Astrocyte of the spinal cord (primary cell): Measurements from ENCODE around the gene DOCK10.

Source experiments
- DNase-seq: peaks from one replicate; pipeline ENCODE4 v3.0.0; 2011; ENCODE audit warnings: low read depth, low spot score
- H3K4me3 ChIP-seq: 2 replicates; pipeline ENCODE4 v1.5.1; 2011; ENCODE audit warnings: low read depth, mild to moderate bottlenecking, low read length, moderate library complexity
- CTCF ChIP-seq: IDR thresholded peaks from 2 replicates; pipeline ENCODE4 v1.5.1; 2012; ENCODE audit warnings: low read depth, mild to moderate bottlenecking, low read length, inconsistent platforms
- in situ Hi-C: cut with HindIII; loops from 2 replicates; pipeline ENCODE4 v1.10.0; 2017; ENCODE audit warnings: low sequenced_read_pairs

The DOCK10 gene

GRCh38 chr2:224831530-224831929 lies 210.7 kb downstream of the DOCK10 start:
- no peak for DNase-seq
- no peak overlapping the region for H3K4me3 ChIP-seq
- TF ChIP-seq CTCF = no peak
- in situ Hi-C loops = no loop called here

DNA sequence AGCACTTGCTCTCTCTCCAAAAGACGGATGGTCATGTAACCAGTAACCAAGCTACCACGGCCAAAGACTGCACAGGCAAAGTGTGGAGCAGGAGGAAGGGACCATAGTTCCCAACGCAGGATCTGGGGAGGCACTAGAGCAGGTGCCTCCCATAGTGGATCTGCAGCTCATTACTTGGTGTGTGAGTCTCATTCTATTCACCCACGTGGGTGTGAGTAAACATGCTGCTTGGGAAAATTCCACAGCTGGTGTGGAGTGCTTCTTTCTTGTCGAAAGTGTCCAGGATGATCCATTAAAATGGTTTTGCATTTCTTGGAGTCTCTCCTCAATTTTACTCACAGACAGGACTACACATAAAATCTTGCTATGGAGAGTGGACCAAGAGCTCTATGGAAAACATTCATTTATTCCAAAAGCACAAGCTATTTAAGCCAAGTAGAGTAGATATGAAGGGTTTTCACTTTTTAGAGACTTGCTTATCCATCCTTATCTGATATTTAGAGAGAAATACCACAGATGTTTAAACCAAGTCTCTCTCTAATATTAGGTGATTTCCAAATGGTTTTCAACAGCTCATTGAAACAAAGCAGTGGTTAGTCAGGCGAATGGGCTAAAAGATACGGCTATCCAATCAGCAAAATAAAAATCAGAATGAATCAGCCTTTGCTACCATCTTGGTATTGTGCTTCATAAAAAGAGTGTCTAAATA lies 221.8 kb downstream of the DOCK10 start:
- in situ Hi-C loops = no loop called here
- TF ChIP-seq CTCF = no peak
- H3K4me3 ChIP-seq = no peak overlapping the region
- no peak for DNase-seq

DNA sequence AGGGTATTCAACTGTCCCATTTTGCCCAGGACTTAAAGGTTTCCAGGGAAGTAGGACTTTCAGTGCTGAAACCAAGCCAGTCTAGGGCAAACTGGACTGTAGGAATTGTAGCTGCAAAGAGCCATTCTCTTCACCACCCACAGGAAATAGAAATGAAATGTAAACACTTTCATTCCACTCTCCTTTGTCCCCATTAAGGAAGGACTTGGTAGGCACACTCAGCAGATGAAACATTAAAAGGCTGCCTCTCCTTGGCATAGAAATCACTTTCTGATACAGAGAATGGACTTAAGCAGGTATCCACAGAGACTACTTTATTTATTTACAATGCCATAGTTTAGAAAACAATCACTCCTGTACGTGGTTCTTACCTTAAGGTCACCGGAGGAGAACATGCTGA lies 223.2 kb downstream of the DOCK10 start:
- TF ChIP-seq CTCF = no peak
- peak; percentile 4 for DNase-seq
- in situ Hi-C loops = no loop called here
- H3K4me3 ChIP-seq = no peak overlapping the region

- no peak overlapping the region for H3K4me3 ChIP-seq
- DNase-seq = no peak
- no peak for TF ChIP-seq CTCF
- in situ Hi-C loops = no loop called here
Observed at GRCh38 chr2:224817676-224818075, 224.6 kb downstream of the DOCK10 start.

- no peak overlapping the region for H3K4me3 ChIP-seq
- in situ Hi-C loops = no loop called here
- DNase-seq = peak; percentile 84
- TF ChIP-seq CTCF = no peak
Observed at GRCh38 chr2:224816816-224817215, 225.5 kb downstream of the DOCK10 start.

DNA sequence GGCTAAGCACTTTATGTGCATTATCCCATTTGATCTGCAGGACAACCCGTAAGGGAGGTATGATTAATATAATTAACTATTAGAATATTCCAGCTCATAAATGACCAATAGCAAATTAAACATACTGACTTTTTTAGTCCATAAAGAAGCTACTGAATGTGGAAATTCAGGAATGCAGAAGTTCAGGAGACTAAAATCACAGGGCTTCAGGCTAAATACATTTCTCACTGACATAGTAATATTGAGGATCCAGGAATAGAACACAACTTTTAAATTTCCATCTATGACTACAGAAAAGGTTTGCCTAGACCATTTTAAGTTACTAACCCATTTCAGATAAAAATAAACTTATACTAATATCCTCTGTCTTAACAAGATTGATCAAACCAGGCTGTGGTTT lies 228.7 kb downstream of the DOCK10 start:
- no peak overlapping the region for H3K4me3 ChIP-seq
- in situ Hi-C loops = no loop called here
- no peak for TF ChIP-seq CTCF
- DNase-seq = no peak
